ENCODE results near the gene NUDT5. TPM values are rescaled to one million over a fixed set of nuclear protein-coding genes. Genes with fewer than 3 reads are reported as not detected.
"Not testable (repeated sequence)": the region's sequence is repeated elsewhere in the genome, so short reads cannot be mapped to it uniquely, and the experiment has no call there.

Gene NUDT5
- total RNA-seq, 1 donor from 2014 or later: 43.3 TPM

DNA sequence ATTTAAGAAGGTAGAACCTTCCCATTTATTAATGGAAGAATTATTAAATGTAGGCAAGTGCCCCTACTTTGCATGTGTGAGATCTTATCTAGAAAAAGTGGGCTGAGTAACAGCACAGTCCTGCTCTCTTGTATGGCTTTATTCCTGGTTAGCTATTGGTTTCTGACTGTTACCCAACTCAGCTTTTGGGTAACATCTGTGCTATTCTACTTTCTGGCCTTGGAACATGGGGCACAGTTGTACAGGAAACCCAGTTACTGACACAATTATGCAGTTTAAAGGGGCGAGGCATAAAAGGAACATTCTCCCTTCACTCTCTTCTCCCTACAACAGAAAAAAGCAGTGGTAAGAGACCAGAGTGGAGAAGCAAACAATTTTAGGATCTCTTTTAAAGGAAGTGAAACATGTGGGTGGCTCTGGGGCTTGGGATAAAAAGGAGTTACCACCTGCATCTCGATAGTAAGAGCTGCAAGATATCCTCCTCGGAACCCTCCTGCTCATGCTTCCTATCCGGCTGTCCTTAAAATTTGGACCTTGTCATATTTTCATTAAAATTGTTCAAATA lies 16.0 kb downstream of the NUDT5 start:
- DNase-seq (no peak), ATAC-seq (no peak)
- intact Hi-C loops (cut with DNase I): no loop called here
- no peaks in the 10 kb centered on the region for H3K9me3 ChIP-seq
- no peak overlapping the region for H3K27ac ChIP-seq
- H3K27me3 ChIP-seq (ENCODE audit: low read depth): no peaks in the 10 kb centered on the region
- TF ChIP-seq, protein P1, sequence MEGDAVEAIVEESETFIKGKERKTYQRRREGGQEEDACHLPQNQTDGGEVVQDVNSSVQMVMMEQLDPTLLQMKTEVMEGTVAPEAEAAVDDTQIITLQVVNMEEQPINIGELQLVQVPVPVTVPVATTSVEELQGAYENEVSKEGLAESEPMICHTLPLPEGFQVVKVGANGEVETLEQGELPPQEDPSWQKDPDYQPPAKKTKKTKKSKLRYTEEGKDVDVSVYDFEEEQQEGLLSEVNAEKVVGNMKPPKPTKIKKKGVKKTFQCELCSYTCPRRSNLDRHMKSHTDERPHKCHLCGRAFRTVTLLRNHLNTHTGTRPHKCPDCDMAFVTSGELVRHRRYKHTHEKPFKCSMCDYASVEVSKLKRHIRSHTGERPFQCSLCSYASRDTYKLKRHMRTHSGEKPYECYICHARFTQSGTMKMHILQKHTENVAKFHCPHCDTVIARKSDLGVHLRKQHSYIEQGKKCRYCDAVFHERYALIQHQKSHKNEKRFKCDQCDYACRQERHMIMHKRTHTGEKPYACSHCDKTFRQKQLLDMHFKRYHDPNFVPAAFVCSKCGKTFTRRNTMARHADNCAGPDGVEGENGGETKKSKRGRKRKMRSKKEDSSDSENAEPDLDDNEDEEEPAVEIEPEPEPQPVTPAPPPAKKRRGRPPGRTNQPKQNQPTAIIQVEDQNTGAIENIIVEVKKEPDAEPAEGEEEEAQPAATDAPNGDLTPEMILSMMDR (IDR thresholded peaks at IDR 0.05): no peak
- H3K36me3 ChIP-seq: peaks cover 93% of the 10 kb centered on the region
- no peaks in the 10 kb centered on the region for H3K4me1 ChIP-seq
- no peak overlapping the region for H3K4me3 ChIP-seq

DNA sequence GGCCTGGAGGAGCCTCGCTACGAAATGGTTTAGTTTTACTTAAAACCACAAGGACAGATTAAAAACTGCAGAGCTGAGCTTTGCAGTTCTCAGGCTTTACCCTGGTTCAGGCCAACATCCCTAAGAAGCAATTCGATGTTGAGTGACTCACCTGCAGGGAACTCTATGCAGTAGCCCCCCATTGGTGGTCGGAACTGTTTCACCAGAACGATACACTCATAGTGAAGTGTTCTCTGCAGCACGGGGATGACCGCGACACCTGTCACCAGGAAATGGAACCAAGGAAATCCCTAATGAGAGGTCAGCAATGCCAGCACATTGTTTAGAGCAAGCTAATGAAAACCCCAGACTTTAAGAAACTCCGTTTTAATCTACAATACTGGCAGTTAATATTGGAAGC lies 18.0 kb downstream of the NUDT5 start:
- intact Hi-C loops (cut with DNase I): no loop called here

DNA sequence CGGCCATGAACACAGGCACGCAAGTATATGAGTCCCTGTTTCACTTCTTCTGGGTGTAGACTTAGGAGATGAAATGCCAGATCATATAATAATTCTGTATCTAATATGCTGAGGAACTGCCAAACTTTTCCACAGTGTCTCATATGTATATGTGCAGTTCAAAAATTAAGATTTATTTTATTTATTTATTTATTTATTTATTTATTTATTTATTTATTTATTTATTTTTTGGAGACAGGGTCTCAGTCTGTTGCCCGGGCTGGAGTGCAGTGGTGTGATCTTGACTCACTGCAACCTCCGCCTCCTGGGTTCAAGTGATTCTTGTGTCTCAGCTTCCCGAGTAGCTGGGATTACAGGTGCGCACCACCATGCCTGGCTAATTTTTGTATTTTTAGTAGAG lies 24.2 kb downstream of the NUDT5 start:
- DNase-seq; H3K4me1 ChIP-seq; H3K4me3 ChIP-seq; H3K27me3 ChIP-seq (ENCODE audit: low read depth); H3K27ac ChIP-seq; H3K9me3 ChIP-seq; ATAC-seq; intact Hi-C loops (cut with DNase I): not testable (repeated sequence)
- peaks cover 98% of the 10 kb centered on the region for H3K36me3 ChIP-seq

More for the DNA sequence above, 18.0 kb downstream of the NUDT5 start:
- H3K4me3 ChIP-seq: no peak overlapping the region
- no peak for DNase-seq
- H3K27ac ChIP-seq: no peak overlapping the region
- TF ChIP-seq, protein P1 (IDR thresholded peaks at IDR 0.05): no peak
- no peaks in the 10 kb centered on the region for H3K27me3 ChIP-seq (ENCODE audit: low read depth)
- H3K9me3 ChIP-seq: no peaks in the 10 kb centered on the region
- H3K4me1 ChIP-seq: no peaks in the 10 kb centered on the region
- ATAC-seq: no peak
- peaks cover 93% of the 10 kb centered on the region for H3K36me3 ChIP-seq

DNA sequence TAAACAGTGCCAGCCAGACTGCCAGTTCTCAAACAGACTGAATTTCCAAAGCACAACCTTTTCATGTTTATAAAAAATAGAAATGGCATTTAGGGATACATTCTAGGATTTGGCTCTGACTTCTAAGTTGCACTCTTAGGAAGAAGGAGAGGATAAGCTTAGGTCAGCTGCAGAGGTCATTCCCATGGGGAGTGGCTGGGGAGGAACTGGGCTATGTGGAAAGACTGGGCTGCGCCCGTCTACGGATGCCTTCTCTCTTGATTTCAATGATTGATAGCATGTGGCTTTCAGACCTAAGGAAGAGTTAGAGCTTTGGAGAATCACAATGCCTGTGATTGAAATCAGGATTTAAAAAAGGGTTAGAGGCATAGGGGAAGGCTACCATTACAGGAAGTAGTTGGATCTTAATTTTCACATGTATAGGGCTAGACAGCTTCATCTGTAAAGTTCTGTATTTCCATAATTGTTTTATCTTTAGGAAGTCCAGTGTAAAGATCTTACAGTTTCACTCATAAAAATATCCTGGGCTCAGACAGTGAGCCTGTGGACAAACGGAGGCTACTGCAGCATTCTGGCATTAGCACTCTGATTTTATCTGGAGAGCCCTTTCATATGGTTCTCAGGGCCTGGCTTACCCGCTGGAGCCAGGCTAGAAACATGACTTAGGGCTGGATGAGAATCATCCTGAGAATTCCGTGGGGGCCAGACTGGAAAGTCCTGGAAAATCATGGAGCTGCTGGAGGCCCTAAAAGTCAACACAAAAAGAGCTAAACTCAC lies 29.5 kb downstream of the NUDT5 start:
- Histone ChIP-seq H3K9me3 (no peaks in the 10 kb centered on the region), H3K27ac (no peak overlapping the region), H3K4me3 (no peak overlapping the region), H3K36me3 (peaks cover 98% of the 10 kb centered on the region), H3K4me1 (no peaks in the 10 kb centered on the region), H3K27me3 (ENCODE audit: low read depth) (no peaks in the 10 kb centered on the region)
- DNase-seq: no peak
- no peak for ATAC-seq
- TF ChIP-seq, protein P1 (IDR thresholded peaks at IDR 0.05): no peak
- intact Hi-C loops (cut with DNase I): no loop called here

DNA sequence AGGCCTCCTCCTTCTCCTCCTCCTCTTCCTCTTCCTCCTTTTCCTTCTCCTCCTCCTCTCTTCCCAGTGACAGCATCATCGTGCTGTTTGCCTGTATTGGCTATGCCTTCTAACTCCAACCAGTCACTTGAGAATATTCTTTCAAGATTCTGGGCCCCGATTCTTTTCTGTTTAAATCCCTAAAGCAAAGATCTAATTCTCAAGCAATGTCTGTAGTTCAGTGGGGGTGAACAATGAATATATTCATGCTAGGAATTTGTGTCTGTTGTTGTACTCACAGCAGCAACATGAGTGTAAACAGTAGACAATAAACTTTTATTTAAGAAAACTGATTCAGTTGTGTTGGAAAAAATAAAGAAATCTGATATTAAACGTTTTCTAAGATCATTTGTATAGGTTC lies 30.7 kb downstream of the NUDT5 start:
- TF ChIP-seq, protein P1 (IDR thresholded peaks at IDR 0.05): no peak
- H3K9me3 ChIP-seq: no peaks in the 10 kb centered on the region
- no peak overlapping the region for H3K4me3 ChIP-seq
- intact Hi-C loops (cut with DNase I): no loop called here
- no peak overlapping the region for H3K27ac ChIP-seq
- H3K36me3 ChIP-seq: peaks cover 94% of the 10 kb centered on the region
- no peak for DNase-seq
- no peaks in the 10 kb centered on the region for H3K27me3 ChIP-seq (ENCODE audit: low read depth)
- no peaks in the 10 kb centered on the region for H3K4me1 ChIP-seq
- no peak for ATAC-seq

DNA sequence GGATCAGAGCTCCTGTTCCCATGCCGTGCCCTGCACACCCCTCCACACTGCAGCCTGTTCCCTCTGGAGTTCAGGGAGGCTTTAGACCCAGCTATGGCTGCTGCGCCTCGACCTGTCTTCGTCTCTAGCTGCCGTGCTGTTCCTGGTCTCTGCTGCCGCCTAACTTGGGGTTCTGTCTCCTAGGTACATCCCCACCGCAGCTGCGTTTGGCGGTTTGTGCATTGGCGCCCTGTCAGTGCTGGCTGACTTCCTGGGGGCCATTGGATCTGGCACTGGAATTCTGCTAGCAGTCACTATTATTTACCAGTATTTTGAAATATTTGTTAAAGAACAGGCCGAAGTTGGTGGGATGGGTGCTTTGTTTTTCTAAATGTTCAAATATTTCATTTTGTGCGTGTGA lies 31.6 kb downstream of the NUDT5 start:
- Histone ChIP-seq H3K4me3 (no peak overlapping the region), H3K4me1 (no peaks in the 10 kb centered on the region), H3K9me3 (no peaks in the 10 kb centered on the region), H3K27me3 (ENCODE audit: low read depth) (no peaks in the 10 kb centered on the region), H3K36me3 (peaks cover 94% of the 10 kb centered on the region), H3K27ac (no peak overlapping the region)
- DNase-seq (no peak), ATAC-seq (no peak)
- intact Hi-C loops (cut with DNase I): no loop called here
- TF ChIP-seq, protein P1 (IDR thresholded peaks at IDR 0.05): no peak

Measured in lower lobe of right lung (tissue), 2 donors.